GM12891 (cell line): ENCODE data around the gene DLK2.

Source experiments
- POLR2A ChIP-seq: IDR thresholded peaks from 2 replicates; pipeline ENCODE4 v1.6.1; 2011; ENCODE audit warnings: low read depth, low read length, control low read depth
- POLR2AphosphoS5 ChIP-seq: IDR thresholded peaks from 2 replicates; pipeline ENCODE4 v1.6.1; 2011; ENCODE audit warnings: low read depth, low read length, control low read depth
- TAF1 ChIP-seq: IDR thresholded peaks from 2 replicates; pipeline ENCODE4 v1.6.1; 2011; ENCODE audit warnings: low read depth, low read length, control low read depth

DNA sequence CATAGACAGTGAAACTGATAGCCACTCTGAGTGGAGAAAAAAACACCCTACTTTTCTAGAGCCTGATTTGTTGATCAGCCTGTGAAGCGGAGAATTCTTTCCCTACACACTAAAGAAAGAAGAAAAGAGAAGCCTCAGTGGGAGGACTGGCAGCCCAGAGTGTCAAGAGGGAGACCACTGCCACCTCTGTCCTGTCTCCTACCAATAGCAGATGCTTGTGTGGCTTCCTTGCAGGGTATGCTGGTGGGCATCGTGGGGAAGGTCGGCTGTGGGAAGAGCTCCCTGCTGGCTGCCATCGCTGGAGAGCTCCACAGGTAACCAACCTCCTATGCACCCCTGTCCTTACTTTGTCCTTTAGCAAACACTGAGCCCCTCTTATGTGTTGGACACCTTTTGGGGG is 17.6 kb downstream of the DLK2 start:
- TF ChIP-seq POLR2A (no peak), POLR2AphosphoS5 (no peak), TAF1 (no peak)
